ENCODE data around the gene DUSP6.
A peak's percentile ranks its signal among the peaks of the same experiment; 100 is the strongest.

The DUSP6 gene

DNA sequence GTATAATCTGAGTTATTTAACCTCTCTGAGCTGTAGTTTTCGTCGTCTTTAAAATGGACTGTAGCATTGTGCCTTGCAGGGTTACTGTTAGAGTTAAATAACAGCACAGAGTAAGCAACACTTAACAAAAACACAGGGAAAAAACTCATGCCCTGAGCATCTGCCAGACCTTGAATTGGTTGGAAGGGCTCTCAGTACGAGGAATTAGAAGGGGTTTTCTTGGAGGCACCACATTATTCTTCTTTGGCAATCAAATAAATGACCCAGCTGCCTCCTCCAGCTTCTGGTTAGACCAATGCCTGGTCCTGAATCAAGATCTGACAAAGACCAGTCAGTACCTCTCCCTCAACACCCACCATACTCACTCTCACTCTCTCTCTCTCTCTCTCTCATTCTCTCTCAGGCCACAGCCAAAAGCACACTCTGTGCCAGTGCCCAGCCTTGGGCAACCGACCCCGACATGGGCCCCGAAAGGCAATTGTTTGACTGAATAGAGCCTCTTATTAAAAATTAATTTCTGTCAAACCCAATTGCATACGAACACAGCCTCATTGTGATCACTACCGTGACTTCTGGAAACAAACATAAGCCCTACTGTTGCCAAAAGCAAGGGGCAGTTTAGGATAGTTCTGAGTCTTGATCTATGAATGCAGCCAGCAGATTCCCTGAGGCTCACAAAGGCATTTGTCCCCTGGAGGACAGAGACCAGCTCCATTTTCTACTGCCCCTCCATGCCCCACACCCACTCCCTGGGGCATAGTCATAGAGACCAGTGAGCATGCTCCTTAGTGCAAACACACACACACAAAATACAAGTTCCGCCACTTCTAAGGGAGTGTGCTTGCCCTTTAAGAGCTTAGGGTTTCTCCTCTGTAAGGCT is 23.9 kb downstream of the DUSP6 start:
- no peak for DNase-seq

DNA sequence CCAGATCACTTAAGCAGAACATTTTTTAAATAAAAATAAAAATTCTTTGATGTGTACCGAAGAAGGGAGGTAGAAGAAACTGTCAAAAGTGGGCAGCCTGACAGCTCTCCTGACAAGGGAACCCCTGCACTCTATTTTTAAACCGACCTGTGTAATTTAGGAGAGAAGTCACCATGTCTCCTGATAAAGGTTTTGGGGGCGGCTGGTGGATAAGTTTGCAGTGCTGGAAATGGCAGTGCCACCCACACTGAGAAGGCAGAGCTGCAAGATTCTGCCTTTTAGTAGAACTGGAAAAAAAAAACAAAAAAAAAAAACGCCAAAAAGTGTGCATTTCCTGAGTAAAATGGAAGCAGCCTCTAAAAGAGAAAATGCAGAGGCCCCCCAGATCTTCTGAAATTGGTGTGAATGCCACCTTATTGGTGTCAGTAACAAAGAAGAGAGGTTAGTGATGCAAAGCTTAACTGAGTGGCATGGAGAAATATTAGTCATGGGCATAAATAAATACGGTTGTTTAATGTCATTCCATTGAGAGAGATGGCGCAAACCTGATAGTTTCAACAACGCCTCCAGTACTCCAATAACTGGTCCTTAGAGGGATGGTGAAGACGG is 24.7 kb downstream of the DUSP6 start:
- DNase-seq, result no peak

DNA sequence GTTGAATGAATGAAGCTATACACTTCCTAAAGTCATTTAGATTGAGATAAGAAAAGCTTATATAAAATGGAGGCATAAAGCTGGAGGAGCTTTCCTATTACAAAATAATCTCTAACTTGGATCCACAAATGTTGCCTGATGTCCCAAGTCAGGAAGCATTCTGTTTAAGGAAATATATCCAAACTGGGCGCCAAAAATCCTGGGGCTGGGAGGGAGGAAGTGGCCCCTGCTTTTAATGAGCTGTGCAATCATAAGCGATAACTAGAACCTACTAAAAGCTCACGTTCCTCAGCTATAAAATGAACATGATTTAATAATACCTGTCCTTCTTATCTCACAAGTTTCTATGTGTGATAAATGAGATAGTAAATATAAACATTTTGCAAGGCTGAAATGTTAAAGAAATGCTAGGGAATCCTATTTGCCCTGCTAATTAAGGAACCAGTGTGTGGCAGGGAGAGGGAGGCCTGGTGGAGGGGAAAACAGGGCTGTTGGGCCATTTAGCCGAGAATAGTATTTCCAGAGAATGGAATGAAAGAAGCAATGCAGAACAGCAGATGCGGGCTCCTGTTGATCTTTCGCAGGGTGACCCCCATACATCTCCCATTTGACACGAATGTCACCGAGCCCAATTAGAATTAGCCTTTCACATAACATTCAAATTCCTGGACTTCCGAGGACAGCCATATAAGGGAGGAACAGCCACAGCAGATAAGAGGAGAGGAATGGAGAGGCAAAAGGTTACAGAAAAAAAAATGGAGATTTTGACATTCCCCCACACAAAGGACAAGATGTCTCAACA is 25.9 kb downstream of the DUSP6 start:
- no peak for DNase-seq

DNA sequence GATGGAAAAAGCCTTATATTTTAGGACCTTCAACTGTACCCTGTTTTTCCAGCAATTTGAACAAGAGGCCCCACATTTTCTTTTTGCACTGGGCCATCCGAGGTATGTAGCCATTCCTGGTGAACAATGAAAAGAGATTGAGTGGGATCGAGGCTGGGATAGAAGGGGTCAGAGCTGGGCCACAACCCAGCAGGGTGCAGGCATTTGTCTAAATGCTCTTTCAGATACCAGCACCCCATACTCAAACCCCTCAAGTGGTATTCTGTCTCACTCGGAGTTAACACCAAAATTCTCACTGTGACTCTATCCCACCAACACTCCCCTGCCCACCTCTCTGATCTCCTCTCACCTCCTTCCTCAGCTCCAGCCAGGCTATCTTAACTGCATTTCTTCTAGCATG is 26.8 kb downstream of the DUSP6 start:
- DNase-seq, result no peak

DNA sequence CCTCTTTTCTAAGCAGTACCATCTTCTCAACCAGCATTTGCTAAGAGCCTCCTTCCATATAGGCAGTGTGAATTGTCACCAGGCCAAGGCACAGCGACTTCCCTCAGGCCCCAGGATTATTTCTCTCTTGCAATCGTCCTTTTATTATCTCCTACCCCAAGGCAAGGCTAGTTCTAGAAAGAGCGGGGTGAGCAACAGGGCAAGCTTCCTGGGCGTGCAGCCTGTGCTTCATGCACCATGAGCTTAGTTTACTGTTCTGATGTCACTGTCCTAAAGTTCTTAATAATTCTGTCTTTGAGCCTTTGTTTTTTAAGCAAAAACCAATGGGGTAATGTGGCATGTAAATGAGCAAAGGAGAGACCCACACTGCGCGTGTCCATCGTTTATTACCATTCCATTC is 27.9 kb downstream of the DUSP6 start:
- no peak for DNase-seq

DNA sequence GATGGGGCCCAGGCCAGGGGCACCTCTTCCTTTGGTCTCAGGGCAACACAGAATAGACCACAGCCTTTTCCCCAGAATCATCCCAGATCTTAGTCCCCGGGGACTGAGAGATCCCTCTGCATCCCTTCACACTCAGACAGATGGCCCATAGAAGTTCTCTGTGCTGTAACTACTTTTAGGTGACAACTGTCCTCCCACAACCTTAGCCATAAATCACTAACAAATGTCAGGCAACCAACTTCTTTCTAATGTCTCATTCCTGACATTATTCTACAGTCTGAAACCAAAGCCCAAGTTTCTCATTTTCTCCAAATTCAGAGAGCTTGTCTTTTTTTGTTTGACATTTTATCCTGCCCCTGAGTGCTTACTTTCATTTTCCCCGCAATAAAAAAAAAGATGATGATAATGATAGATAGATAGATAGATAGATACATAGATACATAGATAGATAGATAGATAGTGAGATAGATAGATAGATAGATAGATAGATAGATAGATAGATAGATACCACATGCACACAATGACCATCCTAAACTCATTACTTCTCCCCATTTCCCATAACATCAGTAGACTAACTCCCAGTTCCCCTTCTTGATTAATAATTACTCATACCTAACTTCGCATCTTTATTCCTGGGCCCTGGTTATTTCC is 28.6 kb downstream of the DUSP6 start:
- DNase-seq, result no peak

DNA sequence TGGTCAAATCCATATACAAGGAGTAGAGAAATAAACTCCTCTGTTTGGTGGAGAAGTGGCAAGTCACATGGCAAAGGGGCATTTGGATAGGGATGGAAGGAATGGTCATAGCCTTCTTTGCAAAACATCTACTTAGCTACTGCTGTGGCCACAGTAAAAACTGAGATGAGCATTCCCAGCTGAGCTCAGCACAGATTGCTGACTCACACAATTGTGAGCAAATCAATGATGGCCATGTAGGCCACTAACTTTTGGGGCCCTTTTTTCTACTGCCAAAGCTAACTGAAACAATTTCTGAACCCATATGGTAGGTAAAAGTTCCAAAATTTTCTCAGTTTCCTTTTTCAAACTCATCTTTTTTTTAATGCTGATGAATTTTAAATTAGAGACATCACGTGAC is 31.6 kb downstream of the DUSP6 start:
- no peak for DNase-seq

DNA sequence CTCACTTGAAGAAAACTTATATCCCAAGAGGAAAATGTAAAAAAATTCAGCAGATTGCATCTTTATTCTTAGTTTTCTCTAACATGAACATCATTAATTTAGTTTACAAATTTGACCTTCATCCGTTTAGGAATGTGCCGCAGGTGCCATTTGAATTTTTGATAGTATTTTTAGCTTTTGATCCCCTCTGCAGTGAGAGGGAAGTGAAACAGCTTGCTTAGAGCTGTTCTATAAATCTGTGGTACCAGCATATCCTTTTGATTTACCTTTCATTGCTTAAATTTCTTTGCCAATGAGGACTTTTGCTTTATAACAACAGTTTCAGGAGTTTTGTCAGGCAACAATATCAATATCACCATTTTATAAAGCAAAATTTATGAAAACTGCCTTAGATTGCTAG is 32.7 kb downstream of the DUSP6 start:
- DNase-seq, result no peak

DNA sequence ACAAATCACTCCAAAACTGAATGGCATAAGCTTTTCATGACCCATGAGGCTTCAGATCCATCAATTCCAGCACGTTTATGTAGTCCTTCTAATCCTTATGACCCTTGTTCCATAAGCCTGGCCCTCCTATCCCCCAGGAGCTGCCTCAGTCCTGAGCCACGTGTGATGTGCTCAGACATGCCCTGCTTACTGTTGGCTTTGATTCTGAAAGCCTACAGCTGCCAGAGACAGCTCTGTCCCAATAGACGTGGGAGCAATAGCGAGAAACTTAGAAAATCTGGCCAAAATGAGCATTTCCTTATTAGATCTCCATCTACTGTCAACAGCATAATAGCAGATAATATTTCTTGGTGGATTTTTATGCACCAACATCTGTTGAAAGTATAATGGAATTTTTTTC is 33.2 kb downstream of the DUSP6 start:
- DNase-seq, result peak; percentile 3

DNA sequence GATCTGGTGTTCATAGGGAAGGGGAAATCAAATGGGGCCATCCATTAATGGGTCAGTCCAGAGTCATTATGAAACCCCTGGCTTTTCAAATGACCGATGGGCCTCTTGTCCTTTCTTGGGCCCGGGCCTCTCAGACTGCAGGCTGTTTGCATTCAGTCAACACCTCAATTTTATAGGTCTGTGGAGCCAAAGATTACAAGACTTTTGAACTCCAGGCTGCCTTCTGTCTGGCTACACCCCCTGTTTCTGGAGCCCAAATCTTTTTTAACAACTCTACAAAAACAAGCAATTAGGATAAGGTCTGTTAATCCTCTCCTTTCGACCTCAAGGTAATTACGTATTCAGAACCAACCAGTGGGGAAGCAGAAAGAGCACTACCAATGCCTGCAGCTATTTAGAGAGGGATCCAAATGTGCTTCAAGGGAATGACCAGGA is 35.6 kb downstream of the DUSP6 start:
- no peak for DNase-seq

DNA sequence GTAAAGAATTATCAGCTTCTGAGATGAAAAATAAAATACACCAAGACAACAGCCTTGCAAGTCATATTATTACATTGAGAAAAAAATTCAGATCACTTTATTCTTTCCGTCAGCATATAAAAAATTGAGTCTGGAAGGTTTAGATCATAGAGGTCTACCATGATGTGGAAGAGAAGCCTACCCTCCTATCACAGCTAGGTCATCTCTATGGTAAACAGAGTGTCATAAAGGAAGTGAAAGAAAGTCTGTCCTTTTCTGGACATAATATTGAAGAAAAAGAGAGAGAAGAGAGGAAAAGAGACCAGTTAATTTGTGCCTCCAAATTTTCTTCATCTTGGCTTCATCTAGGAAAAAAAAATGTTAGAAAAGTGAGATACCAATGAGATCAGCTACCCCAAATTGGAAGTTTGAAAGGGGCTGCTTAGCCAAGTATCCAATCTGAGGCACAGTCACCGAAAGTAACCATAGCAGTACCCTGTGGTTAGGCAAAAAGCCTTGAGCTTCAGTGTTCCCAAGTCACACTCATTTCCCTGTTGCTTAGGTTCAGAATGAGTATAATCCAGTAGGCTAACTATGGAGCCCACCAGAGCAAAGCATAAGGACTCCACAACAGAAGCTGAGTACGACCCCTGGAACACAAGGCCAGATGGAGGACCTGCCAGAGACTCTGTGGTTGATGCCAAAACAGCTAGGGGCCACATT is 38.1 kb downstream of the DUSP6 start:
- no peak for DNase-seq

DNA sequence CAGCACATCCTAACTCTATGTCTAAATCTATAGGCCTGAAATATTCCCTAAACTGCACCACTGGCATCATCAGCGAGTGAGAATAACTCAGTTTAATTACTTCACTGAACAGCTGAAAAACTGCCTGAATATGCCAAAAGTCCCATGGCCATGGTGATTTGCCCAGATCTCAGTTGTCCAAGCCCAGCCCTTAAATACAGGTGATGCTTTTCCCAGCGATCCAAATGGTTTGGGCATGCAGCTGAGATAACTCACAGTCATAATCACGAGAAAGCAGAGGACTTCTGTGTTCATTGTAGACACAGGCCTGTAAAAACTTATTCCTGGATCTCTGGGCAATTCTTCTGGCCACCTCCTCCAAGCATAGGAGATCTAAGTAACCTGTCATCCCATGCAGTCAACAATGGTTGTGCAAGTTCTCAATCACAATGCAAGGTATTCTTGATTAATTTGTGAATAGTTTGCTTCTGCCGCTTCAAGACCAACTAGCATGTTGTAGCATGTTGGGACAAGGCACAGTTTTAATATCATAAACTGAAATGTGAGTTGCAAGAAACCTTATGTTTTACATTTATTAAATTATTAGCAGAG is 40.5 kb downstream of the DUSP6 start:
- no peak for DNase-seq

DNA sequence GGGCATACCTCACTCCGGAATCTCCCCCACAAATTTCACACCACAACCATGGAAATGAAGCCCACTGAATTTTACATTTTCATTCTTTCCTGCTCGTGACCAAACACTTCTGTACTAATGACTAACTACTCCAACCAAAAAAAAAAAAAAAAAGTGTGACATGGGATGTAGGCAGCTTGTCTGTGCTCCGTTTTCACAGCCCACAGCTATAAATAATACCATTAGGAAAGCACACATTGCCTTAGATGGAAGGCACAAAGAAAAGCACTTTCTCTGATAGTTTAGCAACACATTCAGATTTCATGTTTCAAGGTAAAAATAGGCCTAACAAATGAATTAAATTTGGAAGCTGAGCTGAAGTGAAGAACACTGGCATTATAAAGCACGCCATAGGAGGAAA is 42.5 kb downstream of the DUSP6 start:
- DNase-seq, result peak; percentile 10

DNA sequence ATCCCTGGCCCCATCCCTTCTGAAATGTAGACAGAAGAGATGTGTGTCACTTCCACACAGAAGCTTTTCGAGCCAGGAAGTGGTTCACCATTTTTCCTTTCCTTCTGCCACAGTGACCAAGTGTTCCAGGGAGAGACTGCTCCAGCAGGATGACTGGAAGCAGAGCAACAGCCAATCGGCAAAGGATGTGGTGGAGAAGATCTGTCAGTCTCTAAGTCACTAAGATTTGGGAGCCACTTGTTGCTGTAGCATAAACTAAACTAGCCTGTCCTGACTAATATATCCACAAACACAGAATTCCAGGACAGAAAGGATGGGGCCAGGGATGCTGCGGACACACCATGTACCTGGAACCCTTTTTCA is 42.9 kb downstream of the DUSP6 start:
- no peak for DNase-seq

DNA sequence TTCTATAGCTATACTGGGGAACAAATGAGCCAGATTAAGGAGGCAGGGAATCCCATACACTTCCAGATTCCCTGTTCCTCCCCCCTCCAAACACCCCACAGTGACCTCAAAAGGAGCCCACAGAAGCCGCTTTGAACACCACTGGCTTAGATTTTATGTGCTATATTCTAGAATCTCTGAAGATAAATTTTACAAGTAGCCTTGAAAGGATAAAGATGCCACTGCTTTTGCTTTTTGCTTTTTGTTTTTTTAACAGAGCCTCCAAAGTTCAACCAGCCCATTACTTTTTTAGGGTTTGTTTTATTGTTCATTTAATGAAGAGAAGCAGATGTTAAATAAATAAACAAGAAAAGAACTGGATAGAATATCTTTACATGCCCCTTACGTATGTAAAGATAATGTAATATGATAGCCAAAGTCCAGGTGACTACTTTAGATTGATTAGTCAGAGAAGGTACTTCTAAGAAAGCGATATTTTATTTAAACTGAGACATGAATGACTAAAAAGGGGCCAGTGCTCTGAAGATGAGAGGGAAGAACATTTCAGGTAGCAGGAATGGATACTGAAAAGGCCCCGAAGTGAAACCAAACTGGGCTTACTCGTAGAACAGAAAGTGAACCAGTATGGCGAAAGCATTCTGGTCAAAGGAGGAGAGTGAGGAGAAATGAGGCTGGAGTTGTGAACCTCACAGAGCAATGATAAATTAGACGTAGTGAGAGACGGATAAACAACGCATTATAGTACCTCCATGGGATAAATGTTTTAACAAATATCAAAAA is 44.6 kb downstream of the DUSP6 start:
- no peak for DNase-seq

DNA sequence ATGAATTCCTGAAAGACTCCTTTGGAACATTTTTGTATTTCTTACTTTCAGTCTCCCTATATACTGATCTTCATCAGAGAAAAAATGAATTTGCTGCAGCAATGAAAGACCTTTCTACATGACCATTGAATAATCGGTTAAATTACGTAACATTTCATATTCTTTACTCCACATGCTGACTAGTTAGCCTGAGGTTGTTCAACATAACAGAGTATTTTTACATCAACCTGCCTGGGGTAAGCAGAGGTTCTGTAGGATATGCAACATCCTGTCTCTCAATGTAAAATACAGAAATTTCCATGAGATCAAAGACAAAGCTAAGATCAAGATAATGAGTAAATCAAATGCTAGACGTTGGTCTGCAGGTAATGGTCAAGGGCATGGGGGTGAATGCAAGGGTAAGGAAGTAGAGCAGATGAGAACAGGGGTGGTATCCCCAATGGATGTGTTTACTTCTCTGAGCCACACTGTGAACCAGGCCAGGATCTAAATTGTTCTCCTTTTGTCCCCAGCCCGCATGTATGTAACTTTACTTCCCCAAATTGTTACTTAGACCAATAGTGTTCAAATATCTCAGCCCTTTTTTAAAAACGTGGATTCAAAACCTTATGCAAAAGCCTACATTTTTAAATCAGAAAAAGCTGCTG is 45.4 kb downstream of the DUSP6 start:
- no peak for DNase-seq

DNA sequence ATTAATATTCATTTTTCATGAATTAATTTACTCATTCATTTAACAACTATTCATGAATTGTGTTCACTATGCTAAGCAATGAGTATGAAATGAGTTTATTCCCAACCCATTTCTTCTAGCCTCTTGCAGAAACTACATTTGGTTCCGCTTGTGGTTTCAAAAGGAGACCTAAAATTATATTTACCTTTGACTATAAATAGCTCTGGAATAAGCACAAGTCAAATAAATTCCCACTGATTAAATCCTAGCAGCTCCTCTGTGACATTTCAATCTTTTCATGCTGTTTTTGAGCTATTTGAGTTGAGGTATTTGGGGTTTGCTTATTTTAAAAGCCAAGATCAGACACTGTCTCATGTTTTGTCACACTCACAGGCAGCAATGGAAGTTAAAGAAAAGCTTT is 46.9 kb downstream of the DUSP6 start:
- no peak for DNase-seq

DNA sequence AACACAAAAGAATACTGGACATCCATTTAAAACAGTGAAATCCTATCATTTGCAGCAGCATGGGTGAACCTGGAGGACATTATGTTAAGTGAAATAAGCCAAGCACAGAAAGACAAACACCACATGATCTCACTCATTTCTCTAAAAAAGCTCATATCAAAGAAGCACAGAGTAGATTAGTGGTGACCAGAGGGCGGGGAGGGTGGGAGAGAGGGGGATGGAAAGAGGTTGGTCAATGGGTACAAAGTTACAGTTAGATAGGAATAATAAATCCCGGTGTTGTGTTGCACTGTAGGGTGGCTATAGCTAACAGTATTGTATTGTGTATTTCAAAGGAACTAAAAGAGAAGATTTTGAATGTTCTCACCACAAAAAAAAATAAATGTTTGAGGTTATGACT is 52.4 kb downstream of the DUSP6 start:
- no peak for DNase-seq

DNA sequence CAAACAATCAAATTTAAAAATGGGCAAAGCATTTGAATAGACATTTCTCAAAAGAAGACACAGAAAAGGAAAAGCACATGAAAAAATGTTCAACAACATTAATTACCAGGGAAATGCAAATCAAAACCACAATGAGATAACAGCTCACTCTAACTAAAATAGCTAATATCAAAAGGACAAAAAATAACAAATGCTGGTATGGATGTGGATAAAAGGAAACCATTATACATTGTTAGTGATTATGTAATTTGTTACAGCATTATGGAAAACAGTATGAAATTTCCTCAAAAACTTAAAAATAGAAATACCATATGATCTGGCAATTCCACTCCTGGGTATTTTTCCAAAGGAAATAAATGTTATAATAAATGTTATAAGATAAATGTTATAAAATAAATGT is 52.9 kb downstream of the DUSP6 start:
- DNase-seq, result no peak

Measured in fibroblast of skin of abdomen (primary cell).